ENCODE results near the gene GFI1B. TPM values are rescaled to one million over a fixed set of nuclear protein-coding genes. Genes with fewer than 3 reads are reported as not detected.
"Not testable (repeated sequence)": the region's sequence is repeated elsewhere in the genome, so short reads cannot be mapped to it uniquely, and the experiment has no call there.

GFI1B gene
- total and polyA plus RNA-seq, 2 donors (not counting 1 experiment from before 2014, with no cell fraction given), result under 0.01 to 0.06 TPM

- Histone ChIP-seq H4K20me1 (ENCODE audit: control insufficient read depth, extremely low read depth, insufficient read depth, low read length) (no peaks in the 10 kb centered on the region), H3K4me1 (ENCODE audit: control insufficient read depth, extremely low read depth, insufficient read depth, low read length) (no peaks in the 10 kb centered on the region), H3K27ac (ENCODE audit: insufficient read depth, low read length) (no peak overlapping the region), H3K4me2 (ENCODE audit: extremely low read depth, insufficient read depth, low read length) (no peak overlapping the region), H2AFZ (ENCODE audit: low read length) (no peak overlapping the region), H3K4me3 (replicated peaks in 1 of 4; ENCODE audit: control extremely low read depth in 1 of 4, insufficient read depth in 1 of 4, low read depth in 3 of 4, low read length in 4 of 4) (no peak overlapping the region), H3K27me3 (ENCODE audit: control insufficient read depth, insufficient read depth, low read length) (peaks cover 18% of the 10 kb centered on the region), H3K79me2 (ENCODE audit: control insufficient read depth, insufficient read depth, low read length) (no peaks in the 10 kb centered on the region), H3K9ac (ENCODE audit: insufficient read depth, low read length) (no peak overlapping the region), H3K36me3 (ENCODE audit: control insufficient read depth, insufficient read depth, low read length) (no peaks in the 10 kb centered on the region), H3K9me3 (ENCODE audit: control insufficient read depth, insufficient read depth, low read depth, low read length) (no peaks in the 10 kb centered on the region)
- DNase-seq (ENCODE audit: low read depth in 2 of 2), result peak in 1 of 2 donors; percentile 52
- TF ChIP-seq CTCF (conservative IDR thresholded peaks at IDR 0.05 in 1 of 2, IDR thresholded peaks at IDR 0.05 in 1 of 2; ENCODE audit: low read depth in 1 of 2, low read length in 2 of 2) (no peak), EZH2 (IDR thresholded peaks at IDR 0.05; ENCODE audit: low read length, missing control alignments) (no peak)
These were observed 19.1 kb downstream of the GFI1B start for GRCh38 chr9:132997591-132997990.

GRCh38 chr9:132998221-132998620, 19.7 kb downstream of the GFI1B start:
- not testable (repeated sequence) for H4K20me1 ChIP-seq (ENCODE audit: control insufficient read depth, extremely low read depth, insufficient read depth, low read length); H3K27ac ChIP-seq (ENCODE audit: insufficient read depth, low read length); H2AFZ ChIP-seq (ENCODE audit: low read length); H3K9ac ChIP-seq (ENCODE audit: insufficient read depth, low read length); H3K4me1 ChIP-seq (ENCODE audit: control insufficient read depth, extremely low read depth, insufficient read depth, low read length); H3K4me2 ChIP-seq (ENCODE audit: extremely low read depth, insufficient read depth, low read length); H3K36me3 ChIP-seq (ENCODE audit: control insufficient read depth, insufficient read depth, low read length); H3K9me3 ChIP-seq (ENCODE audit: control insufficient read depth, insufficient read depth, low read depth, low read length); H3K4me3 ChIP-seq (replicated peaks in 1 of 4; ENCODE audit: control extremely low read depth in 1 of 4, insufficient read depth in 1 of 4, low read depth in 3 of 4, low read length in 4 of 4); DNase-seq (ENCODE audit: low read depth in 2 of 2); H3K79me2 ChIP-seq (ENCODE audit: control insufficient read depth, insufficient read depth, low read length)
- peaks cover 23% of the 10 kb centered on the region for H3K27me3 ChIP-seq (ENCODE audit: control insufficient read depth, insufficient read depth, low read length)

- Histone ChIP-seq H3K9me3 (ENCODE audit: control insufficient read depth, insufficient read depth, low read depth, low read length) (no peaks in the 10 kb centered on the region), H3K27ac (ENCODE audit: insufficient read depth, low read length) (no peak overlapping the region), H3K9ac (ENCODE audit: insufficient read depth, low read length) (no peak overlapping the region), H3K4me2 (ENCODE audit: extremely low read depth, insufficient read depth, low read length) (no peak overlapping the region), H4K20me1 (ENCODE audit: control insufficient read depth, extremely low read depth, insufficient read depth, low read length) (no peaks in the 10 kb centered on the region), H3K4me1 (ENCODE audit: control insufficient read depth, extremely low read depth, insufficient read depth, low read length) (no peaks in the 10 kb centered on the region), H3K27me3 (ENCODE audit: control insufficient read depth, insufficient read depth, low read length) (peaks cover 17% of the 10 kb centered on the region), H2AFZ (ENCODE audit: low read length) (no peak overlapping the region), H3K4me3 (replicated peaks in 1 of 4; ENCODE audit: control extremely low read depth in 1 of 4, insufficient read depth in 1 of 4, low read depth in 3 of 4, low read length in 4 of 4) (no peak overlapping the region), H3K36me3 (ENCODE audit: control insufficient read depth, insufficient read depth, low read length) (no peaks in the 10 kb centered on the region), H3K79me2 (ENCODE audit: control insufficient read depth, insufficient read depth, low read length) (no peaks in the 10 kb centered on the region)
- no peak for DNase-seq (ENCODE audit: low read depth in 2 of 2)
- no peak for TF ChIP-seq EZH2 (IDR thresholded peaks at IDR 0.05; ENCODE audit: low read length, missing control alignments)
- TF ChIP-seq CTCF (conservative IDR thresholded peaks at IDR 0.05 in 1 of 2, IDR thresholded peaks at IDR 0.05 in 1 of 2; ENCODE audit: low read depth in 1 of 2, low read length in 2 of 2), result no peak
These were observed 20.5 kb downstream of the GFI1B start for GRCh38 chr9:132998831-132999635.

All from fibroblast of lung (primary cell).